Measurements from ENCODE around the gene MARK3. TPM values are rescaled to one million over a fixed set of nuclear protein-coding genes. Genes with fewer than 3 reads are reported as not detected.
A peak's percentile ranks its signal among the peaks of the same experiment; 100 is the strongest.

Gene MARK3
- total and polyA plus RNA-seq, 2 of the 13 experiments (the other 11 are each of a cell fraction or from before 2014, with no cell fraction given) = 47.7 to 56.6 TPM

- TF ChIP-seq EP300 (IDR thresholded peaks at IDR 0.05; ENCODE audit: low read depth in 2 of 2, low read length in 2 of 2) = no peak
- no peak for TF ChIP-seq EP300 (CRISPR knock-in tag; IDR thresholded peaks at IDR 0.05; ENCODE audit: borderline replicate concordance)
- no peak for TF ChIP-seq ZBED4 (CRISPR knock-in tag; IDR thresholded peaks at IDR 0.05; ENCODE audit: borderline replicate concordance)
- TF ChIP-seq PAWR (CRISPR knock-in tag; IDR thresholded peaks at IDR 0.05; ENCODE audit: borderline replicate concordance) = 0 out of 2 replicates have a peak, but pooled peaks have one; percentile 42
- TF ChIP-seq TIGD3 (CRISPR knock-in tag; IDR thresholded peaks at IDR 0.05; ENCODE audit: borderline replicate concordance) = no peak
- TF ChIP-seq THAP9 (CRISPR knock-in tag; IDR thresholded peaks at IDR 0.05; ENCODE audit: borderline replicate concordance) = no peak
- TF ChIP-seq ZNF687 (CRISPR knock-in tag; IDR thresholded peaks at IDR 0.05) = peak; percentile 74
- TF ChIP-seq MTA1 (CRISPR knock-in tag; IDR thresholded peaks at IDR 0.05; ENCODE audit: borderline replicate concordance) = no peak
- TF ChIP-seq ZBTB7A (CRISPR knock-in tag; IDR thresholded peaks at IDR 0.05) = peak; percentile 13; the same call in 1 of the 2 replicates
- TF ChIP-seq ZNF710 (CRISPR knock-in tag; IDR thresholded peaks at IDR 0.05; ENCODE audit: borderline replicate concordance) = no peak
- no peak for TF ChIP-seq ZNF431 (CRISPR knock-in tag; IDR thresholded peaks at IDR 0.05; ENCODE audit: borderline replicate concordance, low read depth)
- TF ChIP-seq SMAD1 (CRISPR knock-in tag; IDR thresholded peaks at IDR 0.05; ENCODE audit: borderline replicate concordance, low read depth) = no peak
These were observed 161.6 kb downstream of the MARK3 start (continued) for GRCh38 chr14:103546652-103547454.
